Immature natural killer cell (primary cell): Measurements from ENCODE around the gene LIN28A. TPM values are rescaled to one million over a fixed set of nuclear protein-coding genes. Genes with fewer than 3 reads are reported as not detected.

ENCODE experiments used
- DNase-seq, 3 donors: peaks; one replicate each; pipeline ENCODE4 v3.0.0; 2022; ENCODE audit warnings: mixed read lengths in 1 of 3
- H3K27ac Mint-ChIP-seq, 6 donors: one replicate each; pipeline ENCODE4 v1.8.0; 2020; ENCODE audit warnings: mixed read lengths in 6 of 6, mild to moderate bottlenecking in 5 of 6, inconsistent platforms in 4 of 6, moderate library complexity in 3 of 6
- H3K27me3 Mint-ChIP-seq, 3 donors: one replicate each; pipeline ENCODE4 v1.8.0; 2020 to 2021; ENCODE audit warnings: low read depth in 3 of 3, mild to moderate bottlenecking in 3 of 3, mixed read lengths in 3 of 3, moderate library complexity in 3 of 3, inconsistent platforms in 1 of 3
- H3K36me3 Mint-ChIP-seq, 3 donors: one replicate each; pipeline ENCODE4 v1.8.0; 2020; ENCODE audit warnings: mixed read lengths in 3 of 3, inconsistent platforms in 2 of 3, mild to moderate bottlenecking in 2 of 3
- H3K4me1 Mint-ChIP-seq, 2 donors: one replicate each; pipeline ENCODE4 v1.8.0; 2020; ENCODE audit warnings: inconsistent platforms in 2 of 2, mild to moderate bottlenecking in 2 of 2, mixed read lengths in 2 of 2, moderate library complexity in 1 of 2
- H3K4me3 Mint-ChIP-seq, 5 donors: one replicate each; pipeline ENCODE4 v1.8.0; 2020; ENCODE audit warnings: mild to moderate bottlenecking in 5 of 5, mixed read lengths in 5 of 5, inconsistent platforms in 3 of 5, moderate library complexity in 3 of 5
- H3K9me3 Mint-ChIP-seq, 6 donors: one replicate each; pipeline ENCODE4 v1.8.0; 2020; ENCODE audit warnings: mild to moderate bottlenecking in 6 of 6, mixed read lengths in 6 of 6, inconsistent platforms in 4 of 6, moderate library complexity in 3 of 6
- polyA plus RNA-seq, 3 donors: library from polyadenylated mRNA; unstranded; fragments of 300-500 nt; fragmentation: Illumina TruSeq; gene quantifications; one replicate each; pipeline ENCODE4 v1.2.3, GENCODE V29; 2021

Gene LIN28A
- polyA plus RNA-seq, 3 donors from 2014 or later = not detected

DNA sequence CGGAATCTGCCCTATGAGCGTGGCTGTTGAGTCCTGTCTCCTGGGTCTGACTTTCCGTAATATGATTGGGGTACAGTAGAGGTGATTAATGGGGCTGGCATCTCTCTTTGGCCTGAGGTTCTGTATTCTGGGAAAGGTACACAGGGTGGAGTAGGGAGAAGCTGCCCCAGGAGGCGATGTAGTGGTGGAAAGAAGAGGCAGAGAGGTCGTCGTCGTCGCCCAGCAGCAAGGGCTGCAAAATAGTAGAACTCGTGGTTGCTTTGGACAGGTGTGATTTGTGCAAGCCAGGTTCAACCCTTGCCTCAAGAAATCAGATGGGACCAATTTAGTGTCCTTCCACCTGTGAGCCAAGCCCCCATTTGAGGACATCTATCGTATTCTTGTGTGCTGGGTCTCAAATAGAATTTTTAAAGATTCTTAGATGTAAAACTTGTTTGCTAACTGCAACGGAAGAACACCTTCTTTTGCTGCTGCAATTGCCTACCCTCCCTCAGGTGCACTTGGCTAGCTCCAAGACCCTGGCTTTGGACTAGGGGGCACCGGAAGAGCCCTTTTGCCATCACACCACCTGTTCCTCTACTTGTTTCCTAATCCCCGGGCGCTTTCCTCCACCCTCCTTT, 60.4 kb downstream of the LIN28A start:
- peak overlapping the region in 5 of 6 donors; percentile 17 to 82 (median 69) for H3K27ac Mint-ChIP-seq
- peak overlapping the region; percentile 90 to 98 (median 97) for H3K4me3 Mint-ChIP-seq
- H3K4me1 Mint-ChIP-seq = peaks cover 32 to 41% of the 10 kb centered on the region in 2 donors
- H3K9me3 Mint-ChIP-seq = no peaks in the 10 kb centered on the region
- peaks cover 0 to 23% (median 16%) of the 10 kb centered on the region in 3 donors for H3K36me3 Mint-ChIP-seq
- DNase-seq = no peak
- H3K27me3 Mint-ChIP-seq = peaks cover 3 to 15% (median 4%) of the 10 kb centered on the region in 3 donors

DNA sequence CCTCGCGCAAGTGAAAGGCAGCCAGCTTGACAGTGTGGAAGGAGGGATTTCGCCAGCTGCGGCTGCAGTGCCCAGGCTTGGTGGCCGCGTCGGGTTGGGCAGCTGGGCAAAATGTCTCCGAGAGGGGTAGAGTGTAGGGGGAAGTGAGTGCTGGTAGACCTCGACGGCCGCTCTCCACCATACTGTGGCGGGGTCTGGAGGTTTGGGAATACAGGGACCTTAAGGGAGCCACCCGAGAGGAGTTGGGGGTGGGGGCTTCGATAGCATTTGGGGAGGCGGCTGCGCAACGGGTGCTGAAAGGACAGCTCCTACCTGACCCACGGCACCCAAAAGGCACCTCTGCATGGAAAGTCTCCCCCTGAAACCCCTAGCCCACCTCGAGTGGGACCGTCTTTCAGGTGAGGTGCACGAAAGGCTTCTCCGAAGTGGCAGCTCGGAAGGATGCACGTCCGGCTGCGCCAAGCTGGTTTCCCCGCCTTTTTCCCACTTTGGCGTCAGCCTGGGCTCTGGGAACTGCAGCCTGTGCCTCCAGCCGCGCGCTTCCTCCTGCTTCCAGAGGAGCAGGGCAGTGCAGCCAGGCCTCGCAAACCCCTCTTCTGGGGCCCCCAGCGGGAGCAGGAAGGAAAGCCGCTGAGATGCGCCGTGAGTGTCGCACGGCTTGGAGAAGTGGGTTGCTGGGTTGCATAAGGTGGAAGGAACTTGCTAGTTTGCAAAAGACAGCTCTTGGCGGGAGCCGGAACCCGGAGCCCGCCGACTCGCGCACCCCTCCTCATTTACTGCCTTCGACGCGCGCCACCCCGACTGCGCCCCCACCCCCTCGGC, 61.1 kb downstream of the LIN28A start:
- H3K27me3 Mint-ChIP-seq = peaks cover 3 to 15% (median 4%) of the 10 kb centered on the region in 3 donors
- peak overlapping the region; percentile 87 to 96 (median 95) for H3K27ac Mint-ChIP-seq
- DNase-seq = peak in 2 of 3 donors; percentile 25 to 27
- H3K9me3 Mint-ChIP-seq = no peaks in the 10 kb centered on the region
- peaks cover 0 to 25% (median 16%) of the 10 kb centered on the region in 3 donors for H3K36me3 Mint-ChIP-seq
- peak overlapping the region; percentile 90 to 98 (median 97) for H3K4me3 Mint-ChIP-seq
- peaks cover 32 to 45% of the 10 kb centered on the region in 2 donors for H3K4me1 Mint-ChIP-seq

DNA sequence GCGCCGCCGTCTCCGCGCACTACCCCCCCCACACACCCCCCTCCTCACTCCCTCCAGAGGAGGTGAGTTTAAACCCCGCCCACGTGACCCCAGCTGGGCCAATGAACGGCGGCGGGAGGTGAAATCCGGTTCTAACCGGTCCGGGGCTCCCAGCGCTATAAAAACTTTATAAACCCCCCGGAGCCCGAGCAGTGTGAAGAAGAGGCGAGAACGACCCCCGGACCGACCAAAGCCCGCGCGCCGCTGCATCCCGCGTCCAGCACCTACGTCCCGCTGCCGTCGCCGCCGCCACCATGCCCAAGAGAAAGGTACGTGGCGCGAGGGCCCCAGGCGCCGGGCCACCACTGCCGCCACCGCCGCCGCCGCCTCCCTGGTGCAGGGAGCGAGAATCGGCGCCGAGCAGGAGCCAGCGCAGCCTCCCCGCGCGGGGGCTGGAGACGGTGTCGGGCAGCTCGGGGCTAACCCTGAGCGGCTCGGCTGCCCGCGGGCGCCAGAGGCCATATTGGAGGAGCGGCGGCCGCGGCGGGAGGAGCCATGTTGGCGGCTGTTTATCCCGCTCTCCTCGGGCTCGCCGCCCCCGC, 61.8 kb downstream of the LIN28A start, which contains the start of gene HMGN2:
HMGN2 (plus strand) TSS at position 121 of the 581 bp plus-strand sequence; CDS start at position 294, 173 bp downstream.
- Mint-ChIP-seq H3K36me3 (peaks cover 0 to 21% (median 11%) of the 10 kb centered on the region in 3 donors), H3K27ac (peak within 1 kb of the TSS; percentile 87 to 96 (median 95)), H3K9me3 (no peaks in the 10 kb centered on the region), H3K4me1 (peaks cover 36 to 47% of the 10 kb centered on the region in 2 donors), H3K4me3 (peak within 1 kb of the TSS; percentile 90 to 98 (median 97)), H3K27me3 (peaks cover 4 to 15% (median 6%) of the 10 kb centered on the region in 3 donors)
- DNase-seq = peak; percentile 79 to 83 (median 81)

DNA sequence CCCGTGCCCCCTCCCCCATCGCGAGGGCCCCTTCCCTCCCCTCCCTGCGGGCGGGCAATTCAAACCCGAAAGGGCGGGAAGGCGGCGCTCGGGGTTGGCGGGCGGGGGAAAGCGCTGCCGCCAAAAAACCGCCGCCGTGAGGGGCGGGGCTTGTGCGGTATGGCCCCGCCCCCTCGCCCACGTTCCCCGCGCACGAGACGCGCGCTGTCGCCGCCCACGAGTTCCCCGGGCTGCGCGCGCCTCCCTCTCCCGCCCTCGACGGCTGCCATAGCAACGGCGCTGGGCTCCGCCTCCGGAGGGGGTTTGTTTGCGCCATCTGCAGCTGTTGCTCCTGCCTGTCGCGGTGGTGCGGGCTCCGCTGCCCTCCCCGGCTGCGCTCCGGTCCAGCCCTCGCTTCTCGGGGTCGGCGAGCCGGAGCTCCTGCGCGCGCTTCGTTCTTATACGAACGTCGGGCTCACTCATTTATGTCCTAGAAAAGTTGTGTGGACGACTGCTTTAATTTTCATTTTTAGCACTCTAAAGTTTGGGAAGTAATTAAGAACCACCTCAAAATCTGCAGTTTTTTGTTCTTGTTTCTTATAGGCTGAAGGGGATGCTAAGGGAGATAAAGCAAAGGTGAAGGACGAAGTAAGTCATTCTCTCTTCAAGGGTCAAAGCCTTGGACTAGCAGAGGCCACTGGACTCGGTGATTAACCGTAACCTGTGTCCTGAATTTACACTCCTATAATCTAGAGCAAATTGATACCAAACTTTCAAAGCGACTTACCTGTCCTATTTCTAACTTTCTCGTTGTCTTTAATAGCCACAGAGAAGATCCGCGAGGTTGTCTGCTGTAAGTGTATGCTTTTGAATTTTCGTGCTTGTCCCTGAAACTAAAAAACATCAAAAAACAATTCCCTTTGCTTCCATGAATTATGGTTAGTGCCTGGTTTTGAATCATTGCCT, 62.6 kb downstream of the LIN28A start:
- H3K4me1 Mint-ChIP-seq = peaks cover 36 to 47% of the 10 kb centered on the region in 2 donors

DNA sequence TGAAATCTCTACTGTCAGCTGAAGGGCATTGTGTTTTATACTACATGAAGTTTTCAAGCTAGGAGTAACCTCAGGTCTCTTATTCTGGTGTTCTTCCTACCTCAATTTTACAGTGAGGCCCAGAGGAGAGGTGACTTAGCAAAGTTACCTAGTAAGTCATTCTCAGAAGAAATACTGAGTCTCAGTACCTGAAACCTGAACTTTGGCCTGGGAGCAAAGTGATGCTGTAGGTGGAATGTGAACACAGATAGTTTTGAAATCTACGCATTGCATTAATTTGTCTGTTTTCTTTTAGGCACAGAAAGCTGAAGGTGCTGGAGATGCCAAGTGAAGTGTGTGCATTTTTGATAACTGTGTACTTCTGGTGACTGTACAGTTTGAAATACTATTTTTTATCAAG, 64.2 kb downstream of the LIN28A start:
- H3K27me3 Mint-ChIP-seq = peaks cover 4 to 15% (median 6%) of the 10 kb centered on the region in 3 donors
- H3K36me3 Mint-ChIP-seq = peaks cover 0 to 21% (median 16%) of the 10 kb centered on the region in 3 donors
- H3K4me3 Mint-ChIP-seq = peak overlapping the region in 4 of 5 donors; percentile 37 to 88 (median 54)
- H3K4me1 Mint-ChIP-seq = peaks cover 36 to 47% of the 10 kb centered on the region in 2 donors
- DNase-seq = no peak
- peak overlapping the region in 3 of 6 donors; percentile 48 to 74 (median 73) for H3K27ac Mint-ChIP-seq
- no peaks in the 10 kb centered on the region for H3K9me3 Mint-ChIP-seq

More for the DNA sequence above, 62.6 kb downstream of the LIN28A start:
- Mint-ChIP-seq H3K9me3 (no peaks in the 10 kb centered on the region), H3K4me3 (peak overlapping the region; percentile 85 to 89 (median 87)), H3K27me3 (peaks cover 4 to 15% (median 6%) of the 10 kb centered on the region in 3 donors), H3K27ac (peak overlapping the region; percentile 74 to 87 (median 85)), H3K36me3 (peaks cover 0 to 24% (median 12%) of the 10 kb centered on the region in 3 donors)
- DNase-seq = peak; percentile 96 to 97 (median 97)

DNA sequence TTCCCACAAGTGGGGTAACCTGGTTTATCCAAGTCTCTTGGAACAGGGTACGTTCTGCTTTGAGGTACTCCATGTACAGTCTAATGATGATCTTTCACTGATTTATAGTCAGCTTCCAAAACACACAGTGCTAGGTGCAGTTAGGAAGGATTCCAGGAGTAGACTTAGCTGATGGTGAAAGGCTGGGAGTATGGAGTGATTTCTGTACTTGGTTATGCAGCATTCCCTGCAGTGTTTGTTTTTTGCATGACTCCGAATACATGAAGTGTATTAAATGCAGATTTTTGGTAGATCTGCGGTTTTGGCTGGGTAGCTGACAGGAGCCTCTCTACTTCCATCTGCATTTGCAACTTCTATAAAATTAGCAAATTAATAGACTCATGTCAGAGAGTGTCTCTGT, 65.4 kb downstream of the LIN28A start:
- Mint-ChIP-seq H3K4me3 (no peak overlapping the region), H3K36me3 (peaks cover 0 to 21% (median 16%) of the 10 kb centered on the region in 3 donors), H3K27ac (peak overlapping the region in 3 of 6 donors; percentile 13 to 77 (median 22)), H3K4me1 (peaks cover 27 to 36% of the 10 kb centered on the region in 2 donors), H3K27me3 (peaks cover 4 to 15% (median 6%) of the 10 kb centered on the region in 3 donors), H3K9me3 (no peaks in the 10 kb centered on the region)
- no peak for DNase-seq

DNA sequence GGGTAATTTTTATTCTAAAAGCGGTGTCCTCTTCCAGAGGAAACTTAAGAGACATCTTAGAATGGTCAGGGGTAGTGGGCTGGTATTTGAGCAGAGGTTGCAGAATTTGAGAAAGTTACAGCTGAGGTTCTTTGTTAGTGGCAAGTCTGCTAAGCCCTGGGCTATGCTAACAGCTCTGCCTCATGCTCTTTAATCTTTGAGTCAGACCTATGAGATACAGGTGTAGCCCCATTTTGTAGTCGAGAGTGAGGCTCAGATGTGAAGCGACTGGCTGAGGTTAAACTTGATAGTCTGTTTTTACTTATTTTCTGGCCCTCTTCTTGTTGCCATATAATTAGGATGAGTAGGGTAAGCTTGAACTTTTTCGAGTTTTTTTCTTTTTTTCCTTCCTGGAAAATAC, 66.3 kb downstream of the LIN28A start:
- Mint-ChIP-seq H3K27me3 (peaks cover 4 to 12% (median 5%) of the 10 kb centered on the region in 3 donors), H3K36me3 (peaks cover 0 to 21% (median 16%) of the 10 kb centered on the region in 3 donors), H3K4me3 (no peak overlapping the region), H3K27ac (peak overlapping the region in 2 of 6 donors; percentile 65 to 73), H3K4me1 (peaks cover 18 to 27% of the 10 kb centered on the region in 2 donors), H3K9me3 (no peaks in the 10 kb centered on the region)
- no peak for DNase-seq

DNA sequence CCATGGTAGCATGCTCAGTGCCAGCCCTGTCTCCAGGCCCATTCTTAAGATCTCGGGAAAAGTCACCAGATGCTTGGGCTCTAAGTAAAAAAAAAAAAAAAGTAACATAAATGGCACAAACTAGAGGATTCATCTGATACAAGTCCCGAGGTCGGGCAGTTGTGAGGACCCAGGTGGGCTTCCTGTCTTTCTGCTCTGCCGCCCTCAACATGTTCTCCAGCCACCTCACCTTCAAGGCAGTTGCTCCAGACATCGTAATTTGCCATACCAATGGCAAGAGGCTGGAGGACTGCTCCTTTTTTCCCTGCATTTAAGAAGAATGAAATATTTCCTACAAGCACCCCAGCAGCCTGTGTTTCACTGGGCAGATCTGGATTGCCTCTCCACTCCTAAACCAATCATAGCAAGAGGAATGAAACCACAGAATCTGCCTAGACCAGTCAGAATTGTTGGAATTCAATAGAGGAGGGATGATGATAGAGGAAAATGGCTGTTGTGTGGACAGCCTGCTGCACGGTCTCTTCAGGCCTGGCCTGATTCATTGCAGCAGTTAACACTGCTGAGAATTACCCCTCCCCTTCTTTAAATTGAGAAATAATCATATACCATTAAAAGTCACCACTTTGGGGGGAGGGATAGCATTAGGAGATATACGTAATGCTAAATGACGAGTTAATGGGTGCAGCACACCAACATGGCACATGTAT, 67.0 kb downstream of the LIN28A start:
- Mint-ChIP-seq H3K4me3 (no peak overlapping the region), H3K4me1 (peaks cover 18 to 27% of the 10 kb centered on the region in 2 donors), H3K36me3 (peaks cover 0 to 21% (median 16%) of the 10 kb centered on the region in 3 donors), H3K27me3 (peaks cover 3 to 7% (median 4%) of the 10 kb centered on the region in 3 donors), H3K9me3 (no peaks in the 10 kb centered on the region), H3K27ac (peak overlapping the region in 4 of 6 donors; percentile 55 to 73 (median 62))
- DNase-seq = no peak

DNA sequence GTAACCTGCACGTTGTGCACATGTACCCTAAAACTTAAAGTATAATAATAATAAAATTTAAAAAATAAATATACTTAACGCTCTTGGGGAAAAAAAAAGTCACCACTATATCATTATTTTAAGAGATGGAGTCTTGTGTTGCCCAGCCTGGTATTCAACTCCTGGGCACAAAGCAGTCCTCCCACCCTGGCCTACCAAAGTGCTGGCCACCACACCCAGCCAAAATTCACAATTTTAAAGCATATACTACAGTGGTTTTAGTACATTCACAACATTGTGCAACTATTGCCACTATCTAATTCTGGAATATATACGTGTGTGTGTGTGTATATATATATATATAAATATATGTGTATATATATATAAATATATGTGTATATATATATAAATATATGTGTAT, 67.5 kb downstream of the LIN28A start:
- H3K27me3 Mint-ChIP-seq = peaks cover 2 to 4% (median 3%) of the 10 kb centered on the region in 3 donors
- peak overlapping the region in 1 of 6 donors; percentile 62 for H3K27ac Mint-ChIP-seq
- H3K36me3 Mint-ChIP-seq = peaks cover 0 to 21% (median 16%) of the 10 kb centered on the region in 3 donors
- no peak for DNase-seq
- H3K4me3 Mint-ChIP-seq = no peak overlapping the region
- peaks cover 17 to 25% of the 10 kb centered on the region in 2 donors for H3K4me1 Mint-ChIP-seq
- no peaks in the 10 kb centered on the region for H3K9me3 Mint-ChIP-seq

DNA sequence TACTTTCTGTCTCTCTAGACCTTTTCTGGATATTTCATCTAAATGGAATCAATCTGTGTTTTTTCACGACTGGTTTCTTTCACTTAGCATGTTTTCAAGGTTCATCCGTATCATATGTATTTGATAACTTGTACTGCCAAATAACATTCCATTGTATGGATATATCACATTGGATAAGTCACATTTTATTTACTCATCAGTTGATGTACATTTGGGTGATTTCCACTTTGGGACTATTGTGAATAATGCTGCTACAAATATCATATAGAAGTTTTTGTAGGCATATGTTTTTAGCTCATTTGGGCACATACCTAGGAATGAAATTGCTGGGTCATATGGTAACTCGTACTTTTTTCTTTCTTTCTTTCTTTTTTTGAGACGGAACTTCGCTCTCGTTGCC, 68.4 kb downstream of the LIN28A start:
- no peak for DNase-seq
- H3K4me1 Mint-ChIP-seq = peaks cover 9 to 17% of the 10 kb centered on the region in 2 donors
- peaks cover 0 to 3% (median 2%) of the 10 kb centered on the region in 3 donors for H3K27me3 Mint-ChIP-seq
- H3K4me3 Mint-ChIP-seq = no peak overlapping the region
- peak overlapping the region in 5 of 6 donors; percentile 10 to 73 (median 36) for H3K27ac Mint-ChIP-seq
- H3K36me3 Mint-ChIP-seq = peaks cover 0 to 19% (median 12%) of the 10 kb centered on the region in 3 donors
- H3K9me3 Mint-ChIP-seq = no peaks in the 10 kb centered on the region
